ENCODE measurements around the gene NTHL1.
"Not testable (repeated sequence)": the region's sequence is repeated elsewhere in the genome, so short reads cannot be mapped to it uniquely, and the experiment has no call there.

The NTHL1 gene

GRCh38 chr16:2040041-2040786 lies 7.4 kb downstream of the NTHL1 start:
- DNase-seq, result no peak

DNA sequence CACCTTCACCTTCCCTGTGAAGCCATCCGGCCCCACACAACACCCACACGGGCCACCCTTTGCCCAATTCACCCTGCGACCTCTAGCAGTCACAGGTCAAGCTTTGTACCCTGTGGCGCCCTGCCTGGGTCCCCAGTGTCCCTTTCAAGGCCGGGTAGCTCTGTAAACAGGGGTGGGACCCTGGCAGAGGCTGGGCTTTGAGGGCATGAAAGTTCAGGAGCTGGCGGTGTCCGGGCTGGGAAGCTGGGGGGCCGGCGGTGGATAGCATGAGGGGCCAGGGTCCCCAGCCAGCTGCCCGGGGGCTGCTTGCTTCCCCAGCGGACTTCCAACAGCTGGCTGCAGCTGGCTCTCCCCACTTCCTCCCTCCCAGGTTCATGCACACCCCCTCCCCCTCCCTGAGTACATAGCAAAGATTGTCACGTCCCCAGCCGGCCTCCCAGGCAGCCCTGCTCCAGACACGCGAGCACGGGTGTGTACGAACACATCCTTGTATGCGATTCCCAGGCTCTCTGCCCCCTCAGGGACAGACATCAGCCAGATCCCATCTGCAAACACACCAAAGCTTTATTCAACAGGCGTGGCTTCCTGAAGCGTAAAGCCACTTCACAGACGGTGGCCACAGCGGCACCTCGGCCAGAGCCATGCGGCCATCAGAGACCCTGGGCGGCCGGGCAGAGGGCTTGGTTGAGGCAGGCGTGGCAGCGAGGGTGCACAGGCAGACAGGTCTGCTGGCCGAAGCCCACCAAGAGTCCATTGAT lies 8.2 kb downstream of the NTHL1 start:
- no peak for DNase-seq

DNA sequence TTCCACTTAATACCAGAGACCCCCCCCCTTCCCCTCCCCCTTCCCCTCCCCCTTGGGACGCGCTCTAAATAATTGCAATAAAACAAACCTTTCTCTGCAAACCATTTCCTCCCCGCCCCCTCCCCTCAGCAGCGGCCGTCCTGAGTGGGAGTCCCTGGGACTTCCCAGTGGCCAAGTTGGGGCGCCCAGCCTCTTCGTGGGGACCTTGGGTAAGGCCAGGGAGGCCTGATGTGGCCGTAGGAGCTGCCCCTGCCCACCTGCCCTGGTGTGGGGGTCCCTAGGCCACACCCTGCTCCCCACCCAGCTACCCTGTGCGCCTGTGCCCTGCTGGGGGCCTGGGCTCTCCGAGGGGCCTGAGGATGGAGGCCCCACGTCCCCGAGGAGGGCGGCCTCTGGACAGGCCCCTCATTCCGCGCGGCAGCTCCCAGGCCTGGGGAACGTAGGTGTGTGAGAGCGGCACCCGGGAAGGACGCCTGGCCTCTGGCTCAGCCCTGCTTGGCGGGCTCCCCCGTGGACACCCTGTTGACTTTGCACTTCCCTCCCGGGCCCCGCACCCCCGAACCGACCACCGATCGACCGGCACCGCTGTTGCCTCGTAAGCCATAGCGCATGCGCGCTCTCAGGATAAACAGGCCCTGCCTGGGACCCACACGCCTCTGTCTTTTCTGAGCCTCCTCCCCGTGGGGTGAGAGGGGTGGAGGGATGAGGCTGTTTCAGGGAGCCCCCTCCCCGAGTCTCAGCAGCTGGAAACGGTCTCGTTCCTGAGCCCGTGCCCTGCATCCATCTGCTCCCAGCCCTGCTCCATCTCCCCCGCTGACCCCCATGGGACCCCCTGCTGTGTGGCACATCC lies 9.0 kb downstream of the NTHL1 start:
- no peak for DNase-seq

GRCh38 chr16:2037647-2038381 lies 9.8 kb downstream of the NTHL1 start:
- no peak for DNase-seq

DNA sequence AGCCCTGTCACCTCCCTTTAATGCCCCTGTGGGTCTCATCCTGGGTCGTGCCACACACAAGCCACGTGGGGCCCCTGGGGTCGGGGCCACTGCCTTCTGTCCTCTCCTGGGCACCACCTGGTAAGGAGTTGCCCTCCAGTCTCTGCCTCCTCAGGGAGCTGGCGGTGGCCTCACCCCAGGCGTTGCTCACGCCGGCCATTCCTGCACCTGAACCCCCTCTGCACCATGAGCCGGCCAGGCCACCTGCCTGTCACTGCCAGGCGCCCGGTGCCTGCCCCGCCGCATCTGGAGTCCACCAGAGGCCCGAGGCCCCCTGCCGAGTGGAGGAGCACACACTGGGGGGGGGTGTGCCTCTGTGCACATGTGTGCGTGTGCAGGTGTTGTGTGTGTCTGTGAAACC lies 10.5 kb downstream of the NTHL1 start:
- DNase-seq, result no peak

- DNase-seq, result no peak
These were observed 11.3 kb downstream of the NTHL1 start for GRCh38 chr16:2036200-2036966.

- DNase-seq, result no peak
These were observed 12.0 kb downstream of the NTHL1 start for GRCh38 chr16:2035431-2036199.

- no peak for DNase-seq
These were observed 12.8 kb downstream of the NTHL1 start for GRCh38 chr16:2034696-2035430.

DNA sequence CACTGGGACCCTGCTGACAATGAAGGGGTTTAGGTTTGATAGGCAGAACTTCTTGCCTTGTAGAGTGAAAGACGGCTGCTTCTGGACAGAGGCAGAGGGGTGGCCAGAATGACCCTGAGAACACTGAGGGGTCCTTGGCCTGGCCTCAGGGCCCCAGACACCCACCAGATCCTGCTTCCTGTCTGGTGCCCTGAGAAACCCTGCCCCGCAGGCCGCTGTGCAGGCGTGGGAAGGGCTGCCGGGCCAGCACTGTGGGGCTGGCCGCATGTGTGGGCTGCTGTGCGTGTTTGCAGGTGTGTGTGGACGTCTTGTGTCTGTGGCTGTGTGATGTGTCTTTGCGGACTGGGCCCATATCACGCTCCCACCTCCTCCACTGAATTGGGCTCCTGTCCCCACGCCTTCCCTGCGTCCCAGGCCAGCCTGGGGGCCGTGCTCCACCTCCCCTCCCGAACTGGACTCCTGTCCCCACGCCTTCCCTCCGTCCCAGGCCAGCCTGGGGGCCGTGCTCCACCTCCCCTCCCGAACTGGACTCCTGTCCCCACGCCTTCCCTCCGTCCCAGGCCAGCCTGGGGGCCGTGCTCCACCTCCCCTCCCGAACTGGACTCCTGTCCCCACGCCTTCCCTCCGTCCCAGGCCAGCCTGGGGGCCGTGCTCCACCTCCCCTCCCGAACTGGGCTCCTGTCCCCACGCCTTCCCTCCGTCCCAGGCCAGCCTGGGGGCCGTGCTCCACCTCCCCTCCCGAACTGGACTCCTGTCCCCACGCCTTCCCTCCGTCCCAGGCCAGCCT lies 13.5 kb downstream of the NTHL1 start:
- not testable (repeated sequence) for DNase-seq

DNA sequence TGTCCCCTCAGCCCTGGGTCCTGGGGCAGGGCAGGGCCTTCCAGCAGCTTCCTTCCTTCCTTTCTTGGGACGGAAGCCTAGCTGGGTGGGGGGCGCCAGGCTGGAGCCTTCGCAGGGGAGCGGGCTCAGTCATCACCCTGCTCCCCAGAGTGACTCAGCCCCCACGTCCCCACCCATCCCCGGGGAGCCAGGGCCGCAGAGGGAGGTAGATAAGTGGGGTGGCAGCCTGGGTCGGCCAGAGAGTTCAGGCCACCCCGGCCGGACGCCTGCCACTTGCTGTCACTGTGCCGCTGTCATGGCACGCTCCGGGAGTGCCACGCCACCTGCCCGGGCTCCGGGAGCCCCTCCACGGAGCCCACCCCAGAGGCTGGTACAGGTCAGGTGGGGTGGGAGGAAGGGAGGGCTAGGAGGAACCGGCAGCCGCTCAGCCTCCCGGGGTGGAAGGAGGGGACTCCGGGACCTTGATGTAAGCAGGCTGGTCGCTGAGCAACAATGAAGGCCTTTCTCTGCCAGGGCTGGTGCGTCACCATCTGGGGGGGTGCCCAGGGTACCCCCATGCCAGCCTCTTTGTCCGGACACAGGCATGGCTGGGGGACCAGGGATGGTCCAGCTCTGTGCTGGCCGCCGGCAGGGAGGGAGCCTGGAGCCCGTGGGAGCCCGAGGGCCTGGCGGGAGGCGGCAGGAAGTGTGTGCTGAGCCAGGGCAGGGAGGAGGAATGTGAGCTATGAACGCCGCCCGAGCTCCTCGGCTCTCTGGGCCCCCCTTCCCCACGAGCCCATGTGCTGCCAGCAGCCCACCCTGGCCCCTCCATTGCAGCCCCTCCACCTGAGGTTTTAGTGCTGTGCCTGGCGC lies 14.4 kb downstream of the NTHL1 start:
- no peak for DNase-seq

GRCh38 chr16:2032285-2033056 lies 15.2 kb downstream of the NTHL1 start:
- DNase-seq, result no peak

DNA sequence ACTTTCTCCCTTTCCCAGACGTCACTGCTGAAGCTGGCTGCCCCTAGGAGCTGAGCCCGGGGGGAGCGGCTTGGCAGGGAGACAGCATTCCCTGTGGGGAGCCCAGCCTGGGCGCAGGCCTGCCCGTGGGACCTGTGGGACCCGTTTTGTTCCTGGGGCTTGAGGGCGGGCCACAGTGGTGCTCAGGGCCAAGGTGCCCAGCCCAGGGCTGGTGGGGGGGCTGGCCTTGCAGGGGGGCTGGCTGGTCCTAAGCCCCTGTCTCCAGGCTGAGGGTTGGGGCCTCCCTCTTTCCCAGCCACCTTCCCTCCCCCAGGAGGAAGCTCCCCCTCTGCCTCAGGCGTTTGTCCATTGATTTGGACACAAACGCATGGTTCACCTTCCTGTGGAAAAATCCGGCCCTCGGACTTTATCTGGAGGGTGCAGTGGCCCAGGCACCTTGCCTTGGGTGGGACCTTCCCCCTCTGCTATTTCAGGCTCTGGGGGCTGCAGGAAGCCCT lies 16.5 kb downstream of the NTHL1 start:
- no peak for DNase-seq

- no peak for DNase-seq
These were observed 17.6 kb downstream of the NTHL1 start for GRCh38 chr16:2030036-2030435.

DNA sequence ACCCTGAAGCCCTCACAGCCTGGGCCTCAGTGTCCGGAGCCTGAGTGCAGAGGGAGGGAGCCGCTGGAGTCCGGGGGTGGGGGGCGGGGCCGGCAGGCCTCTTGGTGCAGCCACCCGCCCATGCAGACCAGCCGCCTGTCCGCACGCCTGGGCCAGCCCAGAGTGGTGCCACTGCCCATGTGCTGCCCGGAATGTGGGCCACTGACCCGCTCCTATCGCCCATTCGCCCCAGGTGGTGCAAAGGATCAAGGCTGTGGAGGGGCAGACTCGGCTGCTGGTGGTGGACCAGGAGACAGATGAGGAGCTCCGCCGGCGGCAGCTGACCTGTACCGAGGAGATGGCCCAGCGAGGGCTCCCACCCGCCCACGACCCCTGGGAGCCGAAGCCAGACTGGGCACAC lies 18.3 kb downstream of the NTHL1 start:
- DNase-seq, result no peak

- no peak for DNase-seq
These were observed 18.9 kb downstream of the NTHL1 start for GRCh38 chr16:2028620-2029220.

- no peak for DNase-seq
These were observed 19.5 kb downstream of the NTHL1 start for GRCh38 chr16:2028146-2028545.
